Measurements from ENCODE around the gene TCHP. TPM values are rescaled to one million over a fixed set of nuclear protein-coding genes. Genes with fewer than 3 reads are reported as not detected.

TCHP gene
- total and polyA plus RNA-seq, 2 experiments from 2014 or later = 3.1 to 6.2 TPM

GRCh38 chr12:109966546-109966945 is 66.5 kb downstream of the TCHP start:
- DNase-seq (ENCODE audit: low spot score) (no peak), ATAC-seq (no peak)
- H3K4me3 Mint-ChIP-seq = no peak overlapping the region
- no peak overlapping the region for H2AFZ ChIP-seq
- no peaks in the 10 kb centered on the region for H3K9me2 ChIP-seq (ENCODE audit: insufficient read depth)
- peaks cover 3% of the 10 kb centered on the region; the same call in 2 of the 3 replicates for H3K36me3 Mint-ChIP-seq (ENCODE audit: low read depth)
- no peaks in the 10 kb centered on the region for H3K27me3 Mint-ChIP-seq (ENCODE audit: insufficient read depth, low read depth, poor library complexity)
- no peak overlapping the region for H3K27ac ChIP-seq (ENCODE audit: low read depth)
- no peaks in the 10 kb centered on the region for H3K79me2 ChIP-seq (replicated peaks; ENCODE audit: insufficient read depth)
- no peaks in the 10 kb centered on the region for H3F3A ChIP-seq (replicated peaks; ENCODE audit: low read depth)
- H3K36me3 ChIP-seq (ENCODE audit: insufficient read depth) = no peaks in the 10 kb centered on the region
- no peaks in the 10 kb centered on the region for H3K27me3 ChIP-seq (ENCODE audit: insufficient read depth)
- TF ChIP-seq ETS1 (IDR thresholded peaks at IDR 0.05) = no peak
- TF ChIP-seq CREB1 (CRISPR knock-in tag; IDR thresholded peaks at IDR 0.05; ENCODE audit: low read depth) = no peak
- no peak for TF ChIP-seq STAT1 (IDR thresholded peaks at IDR 0.05; ENCODE audit: unreplicated experiment)
- no peak for TF ChIP-seq JUNB (IDR thresholded peaks at IDR 0.05; ENCODE audit: unreplicated experiment)
- TF ChIP-seq CTCF (conservative IDR thresholded peaks at IDR 0.05; ENCODE audit: low read depth in 2 of 2) = no peak
- no peak for TF ChIP-seq NANOG (IDR thresholded peaks at IDR 0.05; ENCODE audit: borderline replicate concordance)
- TF ChIP-seq EZH2phosphoT487 (IDR thresholded peaks at IDR 0.05; ENCODE audit: unreplicated experiment) = no peak
- no peak for TF ChIP-seq EZH2 (IDR thresholded peaks at IDR 0.05; ENCODE audit: low read depth, unreplicated experiment)
- no peak for TF ChIP-seq POLR2AphosphoS5 (IDR thresholded peaks at IDR 0.05; ENCODE audit: low read depth)
- TF ChIP-seq ZNF331 (CRISPR knock-in tag; IDR thresholded peaks at IDR 0.05; ENCODE audit: low read depth) = no peak
- no peak for TF ChIP-seq REST (IDR thresholded peaks at IDR 0.05; ENCODE audit: unreplicated experiment)
- TF ChIP-seq ZNF462 (CRISPR knock-in tag; IDR thresholded peaks at IDR 0.05) = no peak
- no peak for TF ChIP-seq ZNF114 (CRISPR knock-in tag; IDR thresholded peaks at IDR 0.05)
- H3K4me1 Mint-ChIP-seq = peaks cover 4% of the 10 kb centered on the region; the same call in 2 of the 3 replicates
- no peaks in the 10 kb centered on the region for H3K9me3 Mint-ChIP-seq
- no peak overlapping the region for H3K4me3 ChIP-seq
- no peak overlapping the region for H3K27ac Mint-ChIP-seq
- no peaks in the 10 kb centered on the region for H4K20me1 ChIP-seq (replicated peaks; ENCODE audit: insufficient read depth)
- no peaks in the 10 kb centered on the region for H3K4me1 ChIP-seq (ENCODE audit: insufficient read depth)
- H3K4me2 ChIP-seq = no peak overlapping the region
